Body of pancreas (tissue), 4 donors: ENCODE data around the gene GALNT14. TPM values are rescaled to one million over a fixed set of nuclear protein-coding genes. Genes with fewer than 3 reads are reported as not detected.

ENCODE experiments used
- ATAC-seq: fragments of 150-250 bp; one replicate; pipeline ENCODE4 v1.9.1; 2016
- DNase-seq, 4 donors: peaks; one replicate each; pipeline ENCODE4 v3.0.0-alpha.2; 2019
- H3K27ac ChIP-seq, 4 donors: fragments of 200-600 bp; sonication (generic); 1 replicate in 3 of 4; 2 replicates in 1 of 4; pipeline versions ENCODE4 v1.5.1 to v1.6.1; 2016 to 2019; ENCODE audit warnings: mild to moderate bottlenecking in 1 of 4, mixed read lengths in 1 of 4, moderate library complexity in 1 of 4
- H3K27me3 ChIP-seq, 2 donors: fragments of 200-600 bp; sonication (generic); one replicate each; pipeline ENCODE4 v1.6.0; 2016; ENCODE audit warnings: mild to moderate bottlenecking in 1 of 2
- H3K36me3 ChIP-seq, 2 donors: fragments of 200-600 bp; sonication (generic); replicated peaks in 1 of 2; 2 replicates each; pipeline ENCODE4 v1.5.1; 2016; ENCODE audit warnings: low read depth in 2 of 2; ENCODE audit not compliant: insufficient read depth in 1 of 2
- H3K4me1 ChIP-seq: fragments of 200-600 bp; sonication (generic); one replicate; pipeline ENCODE4 v1.6.0; 2016
- H3K4me3 ChIP-seq, 2 donors: fragments of 200-600 bp; sonication (generic); 1 replicate in 1 of 2; 2 replicates in 1 of 2; pipeline ENCODE4 v1.5.1; 2016 to 2019
- H3K9me3 ChIP-seq, 3 donors: fragments of 200-600 bp; sonication (generic); 1 replicate in 2 of 3; 2 replicates in 1 of 3; pipeline ENCODE4 v1.5.1; 2016
- POLR2A ChIP-seq, 3 donors: fragments of 450-650 bp; IDR thresholded peaks; one replicate each; pipeline ENCODE4 v1.6.1; 2016; ENCODE audit warnings: antibody characterized with exemption in 3 of 3, mild to moderate bottlenecking in 2 of 3
- WGBS, 2 donors: methylation state at CpG; one replicate each; pipeline ENCODE4 v1.1.5; 2017; 5-methylcytosine and 5-hydroxymethylcytosine counted together
- intact Hi-C: fragments of 100-400 bp; cut with DNase I; formaldehyde crosslinking; loops from one replicate; pipeline ENCODE4 v1.15.1; 2023
- total RNA-seq, 2 donors: library from RNA; depleted of rRNA; stranded (reverse); fragments of >200 nt; gene quantifications; one replicate each; pipeline ENCODE4 v1.1.0, GENCODE V29; 2016
- TF ChIP-seq, protein P1 (sequence below), 7 experiments: fragments of 450-650 bp in 4 of 7; fragments of 200-600 bp in 3 of 7; sonication (generic) in 3 of 7; IDR thresholded peaks; one replicate each; pipeline ENCODE4 v1.5.1; 2016 to 2019; ENCODE audit warnings: antibody characterized with exemption in 7 of 7

The GALNT14 gene
- total RNA-seq, 2 donors from 2014 or later, result 2.6 to 6.7 TPM

DNA sequence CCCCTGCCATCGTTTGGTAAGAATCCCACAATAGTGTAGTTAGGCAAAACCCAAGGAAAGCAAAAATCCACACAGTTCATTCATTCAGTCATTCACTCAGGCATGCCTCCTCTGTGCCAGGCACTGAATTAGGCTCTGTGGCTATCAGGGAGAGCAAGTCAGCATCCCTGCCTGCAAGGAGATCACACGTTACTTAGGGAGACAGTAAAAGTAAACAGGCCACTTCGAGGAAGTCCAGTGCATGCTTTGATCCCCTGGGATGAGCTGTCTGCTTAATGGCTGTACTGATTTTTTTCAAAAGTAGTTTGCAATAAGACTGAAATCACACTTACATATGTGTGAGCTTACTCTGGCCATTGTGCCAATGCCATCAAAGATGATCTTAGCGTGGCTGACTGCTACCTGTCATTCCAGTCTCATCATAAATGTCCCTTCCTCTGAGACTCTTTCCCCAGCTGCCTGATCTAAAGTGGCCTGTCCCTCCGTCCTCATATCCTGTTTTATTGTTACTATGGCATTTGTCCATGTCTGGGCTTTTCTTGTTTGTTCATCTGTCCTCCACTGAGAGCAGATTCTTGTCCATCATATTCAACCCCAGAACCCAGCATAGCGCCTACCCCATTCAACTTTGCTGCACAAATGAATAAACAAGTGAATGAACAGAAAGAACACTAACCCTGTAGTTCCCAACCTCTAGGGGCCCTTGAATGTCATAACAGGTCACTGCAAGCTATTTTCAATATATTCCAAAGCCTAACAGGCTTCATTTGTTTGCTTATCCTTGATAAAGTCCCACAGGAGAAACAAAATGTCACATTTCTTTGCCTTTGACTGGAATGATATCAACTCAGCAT lies 84.1 kb downstream of the GALNT14 start:
- 66 to 75% methylated on average over 5 to 6 of the region's 6 CpGs for WGBS, 2 donors
- intact Hi-C loops, result no loop called here

GRCh38 chr2:31052284-31052683 lies 86.0 kb downstream of the GALNT14 start:
- ATAC-seq, result no peak
- Histone ChIP-seq H3K27me3 (no peaks in the 10 kb centered on the region), H3K36me3 (no peaks in the 10 kb centered on the region), H3K27ac (no peak overlapping the region), H3K4me1 (no peaks in the 10 kb centered on the region), H3K4me3 (no peak overlapping the region), H3K9me3 (no peaks in the 10 kb centered on the region)
- intact Hi-C loops, result no loop called here
- no peak for DNase-seq
- no peak for TF ChIP-seq POLR2A (IDR thresholded peaks at IDR 0.05)
- TF ChIP-seq, protein P1, sequence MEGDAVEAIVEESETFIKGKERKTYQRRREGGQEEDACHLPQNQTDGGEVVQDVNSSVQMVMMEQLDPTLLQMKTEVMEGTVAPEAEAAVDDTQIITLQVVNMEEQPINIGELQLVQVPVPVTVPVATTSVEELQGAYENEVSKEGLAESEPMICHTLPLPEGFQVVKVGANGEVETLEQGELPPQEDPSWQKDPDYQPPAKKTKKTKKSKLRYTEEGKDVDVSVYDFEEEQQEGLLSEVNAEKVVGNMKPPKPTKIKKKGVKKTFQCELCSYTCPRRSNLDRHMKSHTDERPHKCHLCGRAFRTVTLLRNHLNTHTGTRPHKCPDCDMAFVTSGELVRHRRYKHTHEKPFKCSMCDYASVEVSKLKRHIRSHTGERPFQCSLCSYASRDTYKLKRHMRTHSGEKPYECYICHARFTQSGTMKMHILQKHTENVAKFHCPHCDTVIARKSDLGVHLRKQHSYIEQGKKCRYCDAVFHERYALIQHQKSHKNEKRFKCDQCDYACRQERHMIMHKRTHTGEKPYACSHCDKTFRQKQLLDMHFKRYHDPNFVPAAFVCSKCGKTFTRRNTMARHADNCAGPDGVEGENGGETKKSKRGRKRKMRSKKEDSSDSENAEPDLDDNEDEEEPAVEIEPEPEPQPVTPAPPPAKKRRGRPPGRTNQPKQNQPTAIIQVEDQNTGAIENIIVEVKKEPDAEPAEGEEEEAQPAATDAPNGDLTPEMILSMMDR (IDR thresholded peaks at IDR 0.05), result no peak
- 86 to 100% methylated on average over 2 to 5 of the region's 5 CpGs for WGBS, 2 donors

More for the DNA sequence above, 84.1 kb downstream of the GALNT14 start:
- ATAC-seq, result no peak
- no peaks in the 10 kb centered on the region for H3K4me1 ChIP-seq
- DNase-seq, result no peak
- no peak overlapping the region for H3K27ac ChIP-seq
- H3K9me3 ChIP-seq, result no peaks in the 10 kb centered on the region
- no peak overlapping the region for H3K4me3 ChIP-seq
- no peaks in the 10 kb centered on the region for H3K27me3 ChIP-seq
- no peaks in the 10 kb centered on the region for H3K36me3 ChIP-seq
- TF ChIP-seq POLR2A (IDR thresholded peaks at IDR 0.05), result no peak
- TF ChIP-seq, protein P1 (IDR thresholded peaks at IDR 0.05), result no peak

- Histone ChIP-seq H3K9me3 (no peaks in the 10 kb centered on the region), H3K36me3 (no peaks in the 10 kb centered on the region), H3K27me3 (no peaks in the 10 kb centered on the region), H3K27ac (no peak overlapping the region), H3K4me3 (no peak overlapping the region), H3K4me1 (no peaks in the 10 kb centered on the region)
- intact Hi-C loops, result no loop called here
- WGBS, 2 donors, result 70 to 82% methylated on average over 9 of the region's 9 CpGs
- TF ChIP-seq, protein P1 (IDR thresholded peaks at IDR 0.05), result no peak
- TF ChIP-seq POLR2A (IDR thresholded peaks at IDR 0.05), result no peak
- DNase-seq (no peak), ATAC-seq (no peak)
Measured at GRCh38 chr2:31051258-31052140, 86.7 kb downstream of the GALNT14 start.

GRCh38 chr2:31049916-31050588 lies 88.2 kb downstream of the GALNT14 start:
- Histone ChIP-seq H3K4me1 (no peaks in the 10 kb centered on the region), H3K9me3 (no peaks in the 10 kb centered on the region), H3K27me3 (no peaks in the 10 kb centered on the region), H3K36me3 (no peaks in the 10 kb centered on the region), H3K4me3 (no peak overlapping the region), H3K27ac (no peak overlapping the region)
- ATAC-seq, result no peak
- intact Hi-C loops, result no loop called here
- TF ChIP-seq, protein P1 (IDR thresholded peaks at IDR 0.05), result no peak
- no peak for TF ChIP-seq POLR2A (IDR thresholded peaks at IDR 0.05)
- WGBS, 2 donors, result 43 to 58% methylated on average over 14 of the region's 14 CpGs
- peak in 1 of 4 donors; percentile 25 for DNase-seq
